Loucy (cell line): ENCODE measurements around the gene BPIFB3.
"Not testable (repeated sequence)": the region's sequence is repeated elsewhere in the genome, so short reads cannot be mapped to it uniquely, and the experiment has no call there.

ENCODE experiments used
- CTCF ChIP-seq: fragments of 200-600 bp; sonication (generic); conservative IDR thresholded peaks from 2 replicates; pipeline ENCODE4 v1.5.1; 2014; ENCODE audit warnings: mild to moderate bottlenecking, antibody characterized with exemption, low read length
- EZH2phosphoT487 ChIP-seq: fragments of 200-600 bp; IDR thresholded peaks from 2 replicates; pipeline ENCODE4 v1.6.1; 2018; ENCODE audit warnings: antibody characterized with exemption, mild to moderate bottlenecking, moderate library complexity, borderline replicate concordance

- TF ChIP-seq CTCF, EZH2phosphoT487: not testable (repeated sequence)
Observed at GRCh38 chr20:33122297-33122696, 68.6 kb downstream of the BPIFB3 start.
